HG02678 (cell line): Measurements from ENCODE around the gene TACC2.
"Not testable (repeated sequence)": the region's sequence is repeated elsewhere in the genome, so short reads cannot be mapped to it uniquely, and the experiment has no call there.

Source experiments
- ATAC-seq: cut with Tn5 transposase; IDR thresholded peaks from one replicate; pipeline ENCODE4 v1.9.1; 2021; ENCODE audit warnings: mild to moderate bottlenecking, moderate library complexity; ENCODE audit not compliant: unreplicated experiment

The TACC2 gene, protein sequence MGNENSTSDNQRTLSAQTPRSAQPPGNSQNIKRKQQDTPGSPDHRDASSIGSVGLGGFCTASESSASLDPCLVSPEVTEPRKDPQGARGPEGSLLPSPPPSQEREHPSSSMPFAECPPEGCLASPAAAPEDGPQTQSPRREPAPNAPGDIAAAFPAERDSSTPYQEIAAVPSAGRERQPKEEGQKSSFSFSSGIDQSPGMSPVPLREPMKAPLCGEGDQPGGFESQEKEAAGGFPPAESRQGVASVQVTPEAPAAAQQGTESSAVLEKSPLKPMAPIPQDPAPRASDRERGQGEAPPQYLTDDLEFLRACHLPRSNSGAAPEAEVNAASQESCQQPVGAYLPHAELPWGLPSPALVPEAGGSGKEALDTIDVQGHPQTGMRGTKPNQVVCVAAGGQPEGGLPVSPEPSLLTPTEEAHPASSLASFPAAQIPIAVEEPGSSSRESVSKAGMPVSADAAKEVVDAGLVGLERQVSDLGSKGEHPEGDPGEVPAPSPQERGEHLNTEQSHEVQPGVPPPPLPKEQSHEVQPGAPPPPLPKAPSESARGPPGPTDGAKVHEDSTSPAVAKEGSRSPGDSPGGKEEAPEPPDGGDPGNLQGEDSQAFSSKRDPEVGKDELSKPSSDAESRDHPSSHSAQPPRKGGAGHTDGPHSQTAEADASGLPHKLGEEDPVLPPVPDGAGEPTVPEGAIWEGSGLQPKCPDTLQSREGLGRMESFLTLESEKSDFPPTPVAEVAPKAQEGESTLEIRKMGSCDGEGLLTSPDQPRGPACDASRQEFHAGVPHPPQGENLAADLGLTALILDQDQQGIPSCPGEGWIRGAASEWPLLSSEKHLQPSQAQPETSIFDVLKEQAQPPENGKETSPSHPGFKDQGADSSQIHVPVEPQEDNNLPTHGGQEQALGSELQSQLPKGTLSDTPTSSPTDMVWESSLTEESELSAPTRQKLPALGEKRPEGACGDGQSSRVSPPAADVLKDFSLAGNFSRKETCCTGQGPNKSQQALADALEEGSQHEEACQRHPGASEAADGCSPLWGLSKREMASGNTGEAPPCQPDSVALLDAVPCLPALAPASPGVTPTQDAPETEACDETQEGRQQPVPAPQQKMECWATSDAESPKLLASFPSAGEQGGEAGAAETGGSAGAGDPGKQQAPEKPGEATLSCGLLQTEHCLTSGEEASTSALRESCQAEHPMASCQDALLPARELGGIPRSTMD (N-terminal part only)

DNA sequence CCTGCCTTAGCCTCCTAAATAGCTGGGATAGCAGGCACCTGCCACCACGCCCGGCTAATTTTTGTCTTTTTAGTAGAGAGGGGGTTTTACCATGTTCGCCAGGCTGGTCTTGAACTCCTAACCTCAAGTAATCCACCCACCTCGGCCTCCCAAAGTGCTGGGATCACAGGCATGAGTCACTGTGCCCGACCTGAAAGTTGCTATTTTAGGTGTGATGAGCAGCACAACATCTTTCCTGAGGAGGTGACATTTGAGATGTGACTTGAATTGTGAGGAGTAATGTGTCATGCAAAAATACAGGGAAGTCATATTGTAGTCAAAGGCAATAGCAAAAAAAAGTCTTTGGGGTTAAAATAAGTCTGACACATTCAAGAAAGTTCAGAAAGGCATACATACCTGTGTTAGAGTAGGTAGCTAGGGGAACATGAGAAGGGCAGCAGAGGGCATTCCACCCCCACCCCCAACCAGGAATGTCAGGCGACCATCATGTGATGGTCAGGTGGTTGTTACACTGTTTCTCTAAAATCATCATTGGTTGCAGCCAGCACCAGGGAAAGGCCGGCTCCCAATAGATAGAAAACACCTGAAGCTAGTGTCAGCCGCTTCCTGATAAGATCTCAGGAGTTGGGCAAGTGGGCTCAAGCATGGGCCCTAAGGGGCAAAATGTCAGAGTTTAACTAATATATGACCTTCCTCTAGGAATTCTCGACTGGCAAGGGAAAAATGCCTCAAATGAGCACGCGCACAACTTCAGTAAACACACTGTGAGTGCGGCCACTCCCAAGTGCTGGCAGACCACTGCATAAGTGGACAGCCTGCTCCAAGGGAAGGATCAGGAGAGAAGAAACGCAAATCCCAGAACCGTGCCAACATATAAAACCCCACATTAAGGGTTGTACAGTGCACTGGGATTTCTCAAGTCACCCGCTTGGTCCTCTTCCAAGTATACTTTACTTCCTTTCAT lies at the start of gene TACC2:
TSS of gene TACC2 (plus strand) at position 803 of the 964 bp plus-strand sequence. CDS start 32,819 bp downstream, outside the sequence.
- no peak for ATAC-seq

DNA sequence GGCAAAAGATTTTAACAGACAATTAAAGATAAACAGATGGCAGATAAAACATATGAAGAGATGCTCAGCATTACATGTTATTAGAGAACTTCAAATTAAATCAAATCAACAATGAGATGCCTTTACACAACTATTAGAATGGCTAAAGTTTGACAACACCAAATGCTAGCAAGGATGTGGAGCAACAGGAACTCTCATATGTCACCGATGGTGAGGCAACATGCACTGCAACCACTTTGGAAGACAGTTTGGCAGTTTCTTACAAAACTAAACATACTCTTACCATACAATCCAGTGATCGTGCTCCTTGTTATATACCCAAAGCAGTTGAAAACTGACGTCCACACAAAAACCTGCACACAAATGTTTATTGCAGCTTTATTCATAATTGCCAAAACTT lies 47.4 kb upstream of the TACC2 start:
- ATAC-seq: no peak

DNA sequence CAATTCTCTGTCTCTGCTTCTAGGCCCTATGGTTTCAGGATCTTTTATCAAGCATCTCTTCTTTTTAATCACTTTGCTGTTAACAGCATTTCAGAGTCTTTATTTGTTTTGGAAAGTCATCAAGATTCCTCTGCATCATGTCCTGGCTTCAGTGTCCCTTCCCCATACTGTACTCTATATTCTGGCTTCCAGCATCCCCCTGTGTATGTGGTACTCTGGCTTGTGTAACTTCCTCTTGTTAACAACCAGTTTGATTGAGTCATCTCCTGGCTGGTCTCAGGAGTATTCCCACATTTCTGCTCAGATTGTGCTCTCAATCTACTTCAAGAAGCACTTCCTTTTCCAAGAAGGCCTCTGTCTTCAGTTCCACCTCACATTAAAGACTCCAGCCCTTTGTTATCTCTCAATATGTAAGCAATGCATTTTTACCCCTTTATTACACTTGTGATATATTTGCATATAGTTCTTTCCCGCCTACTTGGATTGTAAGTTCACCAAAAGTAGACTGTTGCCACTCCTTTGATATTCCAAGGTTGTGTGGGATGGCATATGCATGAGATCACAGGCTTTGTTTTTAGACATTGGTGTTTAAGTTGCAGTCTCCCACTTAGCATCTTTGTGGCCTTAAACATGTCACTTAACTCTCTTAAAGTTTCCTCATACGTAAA lies 46.1 kb upstream of the TACC2 start:
- no peak for ATAC-seq

DNA sequence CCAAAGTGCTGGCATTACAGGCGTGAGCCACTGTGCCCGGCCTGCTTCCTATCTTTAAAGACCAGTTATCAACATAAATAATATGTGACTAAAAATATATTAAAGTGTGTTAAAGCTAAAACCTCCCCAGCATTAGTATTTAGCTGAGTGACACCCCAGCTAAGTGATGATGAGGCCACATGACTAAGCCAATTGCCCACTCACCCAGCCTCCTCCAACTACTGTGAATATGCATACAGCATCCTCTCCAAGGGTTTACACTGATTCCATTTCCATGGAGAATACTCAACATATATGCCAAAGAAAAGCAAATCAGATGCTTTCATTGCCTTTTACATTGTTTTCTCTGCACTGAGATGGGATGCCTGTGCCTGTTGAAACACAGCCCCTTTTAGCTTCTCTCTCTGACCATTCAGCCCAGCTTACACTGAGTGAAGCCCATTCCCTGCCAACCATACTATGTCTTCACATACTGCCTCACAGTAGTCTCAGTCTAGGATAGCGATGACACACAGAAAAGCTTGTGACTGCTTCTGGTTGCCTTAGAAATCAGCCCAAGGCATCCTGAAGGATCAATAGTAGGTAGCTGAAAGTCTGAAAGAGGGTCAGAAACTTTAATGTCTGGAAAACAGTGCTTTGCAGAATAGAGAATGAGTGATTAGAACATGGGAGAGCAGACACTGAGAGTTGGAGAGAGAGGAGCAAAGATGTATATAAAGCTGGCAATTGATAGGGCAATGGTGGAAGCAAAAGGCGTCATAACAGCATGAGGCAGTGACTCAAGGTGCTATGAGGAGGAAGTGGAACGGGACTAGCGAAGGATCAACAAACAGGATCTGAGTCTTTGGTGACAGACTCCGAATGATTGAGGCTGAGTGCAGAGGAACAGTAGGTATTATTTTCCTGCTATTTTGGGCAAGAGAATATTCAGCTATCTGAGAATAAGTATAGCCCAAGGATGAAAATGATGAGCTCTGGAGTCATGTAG lies 41.3 kb upstream of the TACC2 start:
- no peak for ATAC-seq

DNA sequence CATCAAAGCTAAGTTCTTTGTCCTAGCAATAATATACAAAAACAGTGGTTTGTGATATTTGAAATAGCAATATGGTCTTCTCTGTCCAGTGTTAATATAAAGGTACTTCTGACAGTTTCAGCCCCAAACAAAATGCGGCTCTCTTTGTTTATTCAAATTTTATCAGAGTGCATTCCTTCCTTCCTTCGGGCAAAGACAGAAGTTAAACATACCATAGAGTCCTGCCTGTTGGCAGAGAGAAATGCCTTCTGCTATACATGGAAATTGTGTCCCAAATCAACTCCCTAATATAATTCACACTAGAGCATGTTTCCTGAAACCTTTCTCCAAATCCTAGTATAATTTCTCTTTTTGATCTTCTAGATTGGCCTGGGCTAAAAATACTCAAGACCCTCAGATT lies 39.9 kb upstream of the TACC2 start:
- ATAC-seq: no peak

DNA sequence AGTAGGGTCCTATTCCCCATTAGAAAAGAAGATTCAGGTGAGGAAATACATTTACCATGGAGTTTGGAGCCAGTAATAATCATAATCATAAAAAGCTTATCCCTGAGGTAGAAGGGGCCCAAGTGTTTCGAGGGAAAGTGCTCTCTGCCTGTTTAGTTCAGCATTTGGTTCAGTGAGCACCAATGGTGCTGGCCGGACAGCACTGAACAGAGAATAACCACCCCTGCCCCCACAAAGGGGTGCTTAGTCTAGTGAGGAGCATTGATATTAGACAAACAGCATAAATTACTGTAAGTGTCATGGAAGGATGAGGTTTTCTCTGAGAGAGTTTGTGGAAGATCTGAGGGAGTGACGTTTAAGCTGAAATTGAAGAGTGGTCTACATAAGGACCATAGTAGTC lies 39.5 kb upstream of the TACC2 start:
- no peak for ATAC-seq

DNA sequence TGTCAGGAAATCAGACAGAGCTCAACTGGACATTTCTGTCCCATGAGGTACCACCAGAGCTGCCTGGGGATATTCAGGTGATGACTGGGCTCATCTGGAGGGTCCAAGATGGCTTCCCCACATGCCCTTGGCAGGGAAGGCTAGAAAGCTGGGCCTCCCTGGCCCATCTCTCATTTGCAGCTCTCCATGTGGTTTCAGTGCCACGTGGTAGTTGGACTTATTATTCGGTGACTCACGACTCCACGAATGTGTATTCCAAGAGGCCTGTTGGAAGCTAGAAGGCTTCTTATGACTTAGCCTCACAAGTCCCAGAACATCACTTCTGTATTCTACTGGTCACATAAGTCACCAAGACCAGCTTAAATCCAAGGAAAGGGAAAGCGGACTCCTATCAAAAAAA lies 36.7 kb upstream of the TACC2 start:
- ATAC-seq: no peak

DNA sequence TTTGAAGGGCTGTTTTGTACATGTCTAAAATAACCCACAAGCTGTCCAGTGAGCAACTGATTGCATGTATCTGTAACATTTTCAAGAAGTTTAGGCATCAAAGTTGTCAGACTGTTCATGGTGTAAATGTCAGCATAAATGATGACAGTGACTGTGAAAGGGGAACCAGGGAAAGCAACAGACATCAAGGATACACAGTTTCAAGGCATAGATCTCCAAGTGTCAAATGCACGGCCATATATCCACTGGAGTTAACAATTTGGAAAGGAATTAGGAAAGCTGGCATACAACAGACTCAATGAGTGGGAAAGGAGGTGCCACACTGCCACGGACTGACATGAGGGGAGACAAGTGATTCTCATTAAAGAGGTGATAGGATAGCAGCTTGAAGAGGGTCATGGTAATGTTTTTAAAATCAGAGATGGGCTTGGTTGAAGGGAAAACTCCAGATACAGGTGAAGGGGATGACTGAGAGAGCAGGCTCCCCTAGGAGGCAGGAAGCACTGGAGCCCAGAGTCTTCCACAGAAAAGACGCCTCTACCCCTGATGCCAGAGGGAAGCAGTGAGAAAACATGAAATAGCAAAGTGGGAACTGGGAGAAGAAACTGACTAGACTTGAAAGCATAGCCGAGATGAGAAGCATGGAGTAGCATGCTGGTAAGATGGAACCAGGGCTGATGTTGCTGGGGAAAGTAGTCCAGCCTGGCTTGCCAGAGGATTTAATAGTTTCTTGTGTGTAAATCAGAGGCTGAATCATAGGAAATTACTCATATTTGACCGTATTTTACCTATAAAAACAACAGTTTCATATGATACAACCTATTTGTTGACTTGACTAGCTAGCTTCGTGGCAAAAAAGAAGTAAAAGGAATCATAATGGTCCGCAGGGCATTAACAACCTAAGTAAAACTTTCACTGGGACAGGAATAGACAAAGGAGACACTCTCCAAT lies 32.6 kb upstream of the TACC2 start:
- no peak for ATAC-seq

DNA sequence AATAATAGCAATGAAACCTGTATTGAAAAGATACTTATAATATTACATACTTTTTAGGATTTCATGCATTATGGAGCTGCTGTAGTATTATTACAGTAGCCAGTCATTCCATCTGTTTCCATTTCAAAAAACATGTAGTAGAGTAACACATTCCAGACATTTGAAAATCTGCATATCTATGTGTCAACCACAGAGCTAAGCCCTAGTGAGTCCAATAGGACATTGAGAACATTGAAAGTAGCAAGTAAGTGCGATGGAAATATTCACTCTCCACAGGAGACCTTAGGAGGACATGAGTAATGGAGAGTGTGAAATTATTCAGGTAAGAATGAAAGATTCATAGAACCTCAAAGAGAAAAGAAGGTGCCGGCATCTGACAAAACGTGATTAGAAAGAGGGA lies 29.3 kb upstream of the TACC2 start:
- ATAC-seq: no peak

DNA sequence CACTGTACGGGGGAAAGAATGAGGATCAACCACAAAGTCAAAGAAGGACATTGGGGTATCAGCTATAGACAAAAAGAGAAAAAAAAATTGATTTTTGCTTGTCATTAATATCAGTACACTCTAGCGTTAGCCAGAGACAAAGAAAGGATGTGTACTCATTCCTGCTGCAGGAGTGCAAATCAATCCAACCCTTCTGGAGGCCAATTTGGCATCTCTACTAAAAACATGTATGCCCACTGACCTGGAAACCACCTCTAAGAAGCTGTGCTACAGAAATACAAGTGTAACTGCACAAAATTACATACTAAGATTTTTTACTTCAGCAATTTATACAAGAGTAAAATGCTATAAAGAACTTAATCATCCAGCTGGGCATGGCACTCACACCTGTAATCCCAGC lies 27.5 kb upstream of the TACC2 start:
- ATAC-seq: no peak

DNA sequence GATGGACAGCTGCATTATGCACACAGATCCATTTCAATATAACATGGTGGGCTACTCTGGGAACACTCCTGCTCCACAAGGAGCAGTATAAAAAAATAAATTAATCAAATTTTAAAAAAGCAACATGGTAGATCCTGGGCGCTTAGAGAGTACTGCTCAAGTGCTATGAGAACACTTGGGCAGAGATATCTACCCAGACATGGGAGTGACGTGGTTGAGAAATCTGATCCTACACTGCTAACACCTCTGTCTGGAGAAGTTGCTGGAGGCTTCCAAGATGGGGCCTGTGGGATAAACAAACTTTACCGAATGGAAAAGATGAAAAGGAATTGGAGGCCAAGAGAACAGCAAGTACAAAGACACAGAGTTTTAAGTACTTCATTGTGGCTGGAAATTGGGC lies 23.0 kb upstream of the TACC2 start:
- ATAC-seq: no peak

DNA sequence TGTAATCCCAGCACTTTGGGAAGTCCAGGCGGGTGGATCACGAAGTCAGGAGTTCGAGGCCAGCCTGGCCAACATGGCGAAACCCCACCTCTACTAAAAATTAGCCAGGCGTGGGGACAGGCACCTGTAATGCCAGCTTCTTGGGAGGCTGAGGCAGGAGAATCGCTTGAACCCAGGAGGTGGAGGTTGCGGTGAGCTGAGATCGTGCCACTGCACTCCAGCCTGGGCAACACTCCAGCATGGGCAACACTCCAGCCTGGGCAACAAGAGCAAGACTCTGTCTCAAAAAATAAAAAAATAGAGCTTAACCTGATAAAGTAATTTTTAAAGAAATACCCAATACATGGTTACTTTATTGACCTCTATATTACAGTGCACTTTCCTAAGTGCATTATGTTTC lies 19.9 kb upstream of the TACC2 start:
- not testable (repeated sequence) for ATAC-seq

DNA sequence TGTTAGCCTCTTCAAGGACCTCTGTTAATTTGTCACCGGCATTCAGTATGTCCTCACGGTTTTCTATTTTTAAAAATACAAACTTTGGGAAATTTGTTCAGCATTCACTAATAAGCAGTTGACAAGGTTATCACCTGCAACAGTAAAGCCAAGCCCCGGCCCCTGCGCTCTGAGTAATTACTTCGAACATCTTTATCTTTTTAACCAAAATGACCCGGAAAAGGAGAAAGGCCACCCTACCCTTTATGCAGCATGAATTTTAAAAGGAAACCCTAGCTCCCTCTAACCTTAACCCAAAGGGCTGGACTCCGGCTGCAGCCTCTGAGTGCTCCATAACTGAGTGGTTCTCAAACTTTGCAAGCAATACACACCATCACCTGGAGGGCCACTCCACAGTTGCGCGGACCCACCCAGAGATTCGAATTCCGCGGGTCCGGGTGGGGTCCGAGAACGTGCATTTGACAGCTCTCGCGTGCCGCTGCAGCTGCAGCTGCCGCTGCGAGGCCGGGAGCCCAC lies 14.9 kb upstream of the TACC2 start:
- peak; percentile 21 for ATAC-seq

DNA sequence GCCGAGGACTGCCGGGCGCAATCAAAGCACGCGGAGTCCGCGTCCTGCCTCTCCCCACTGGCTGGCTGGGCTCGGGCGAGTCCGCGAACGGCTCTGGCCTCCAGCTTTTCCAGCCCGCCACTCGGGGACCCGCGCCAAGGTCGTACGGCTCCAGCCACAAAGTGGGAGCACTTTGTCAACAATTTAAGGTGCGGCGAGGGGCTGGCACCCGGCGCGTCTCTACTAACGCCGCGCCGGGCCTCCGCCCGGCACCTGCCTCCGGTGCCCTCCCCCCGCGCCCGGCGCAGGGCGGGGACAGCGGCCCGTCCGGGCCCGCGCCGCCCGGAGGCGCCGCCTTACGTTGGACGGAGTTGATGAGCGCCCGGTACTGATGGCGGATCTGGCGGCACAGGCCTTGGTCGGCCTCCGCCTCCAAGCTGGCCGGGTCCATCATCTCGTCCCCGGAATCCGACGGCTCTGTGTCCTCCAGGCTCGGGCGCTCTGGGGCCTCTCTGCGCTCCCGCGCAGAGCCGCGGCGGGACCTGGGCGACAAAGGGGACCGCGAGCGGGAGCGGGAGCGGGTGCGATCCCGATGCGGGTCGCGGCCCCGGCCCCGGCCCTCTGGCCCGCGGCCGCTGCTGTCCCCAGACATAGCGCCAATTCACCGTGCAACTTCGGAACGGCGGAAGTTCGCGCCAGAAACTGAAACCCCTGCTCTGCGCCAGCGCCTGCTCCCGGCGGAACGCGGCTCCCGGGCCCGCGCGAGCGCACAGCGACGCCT lies 14.2 kb upstream of the TACC2 start, which contains the start of gene NSMCE4A:
TSS of gene NSMCE4A (minus strand) at position 683 of the 760 bp plus-strand sequence. CDS start at position 631, 52 bp downstream.
- ATAC-seq: peak; percentile 83

DNA sequence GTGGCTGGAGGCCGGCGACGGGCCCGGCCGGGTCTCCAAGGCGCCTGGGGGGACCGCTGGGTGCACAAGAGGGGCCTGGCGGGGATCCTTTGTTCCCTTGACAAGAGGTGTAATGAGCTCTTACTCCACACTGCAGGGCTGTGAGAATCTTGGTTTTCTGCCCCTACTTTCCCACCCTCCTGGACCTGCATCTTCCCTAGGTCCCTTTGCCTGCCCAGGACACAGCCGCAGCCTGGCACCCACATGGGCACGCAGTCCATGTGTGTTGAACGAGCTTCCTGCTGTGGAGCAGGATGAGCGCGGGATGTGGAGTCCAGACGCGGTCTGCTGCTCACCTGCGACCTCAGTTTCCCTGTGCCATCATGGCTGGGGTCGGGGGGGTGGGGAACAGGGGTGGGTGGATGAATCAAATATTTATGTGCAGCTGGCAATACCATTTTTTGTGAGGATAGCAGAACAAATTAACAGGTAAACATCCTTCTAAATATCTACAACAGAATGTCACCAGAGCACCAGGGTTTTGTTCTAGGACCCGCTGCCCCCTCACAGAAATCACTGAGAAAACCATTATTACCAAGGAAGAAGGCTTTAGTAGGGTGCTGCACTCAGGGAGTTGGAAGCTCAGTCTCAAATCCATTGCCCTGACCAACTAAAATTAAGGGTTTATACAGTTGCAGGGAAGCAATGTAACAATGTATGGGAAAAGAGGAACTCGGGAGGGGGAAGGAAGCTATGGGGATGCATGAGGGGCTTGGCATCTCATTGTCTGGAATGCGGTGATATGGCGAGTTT lies 13.5 kb upstream of the TACC2 start:
- ATAC-seq: peak; percentile 5
